Rectal smooth muscle tissue (tissue), 1 donor: ENCODE data around the gene ATAD1.

Experiments
- H3K27ac ChIP-seq: one replicate; pipeline ENCODE4 v1.7.0; 2013; ENCODE audit warnings: low read depth, low read length, inconsistent platforms
- H3K27me3 ChIP-seq: one replicate; pipeline ENCODE4 v1.7.0; 2013; ENCODE audit warnings: low read length; ENCODE audit not compliant: control insufficient read depth, insufficient read depth
- H3K36me3 ChIP-seq: one replicate; pipeline ENCODE4 v1.7.0; 2013; ENCODE audit warnings: low read length; ENCODE audit not compliant: control insufficient read depth, insufficient read depth
- H3K4me1 ChIP-seq: one replicate; pipeline ENCODE4 v1.7.0; 2013; ENCODE audit warnings: low read length; ENCODE audit not compliant: control insufficient read depth, insufficient read depth
- H3K4me3 ChIP-seq: one replicate; pipeline ENCODE4 v1.7.0; 2013; ENCODE audit warnings: low read length
- H3K9ac ChIP-seq: one replicate; pipeline ENCODE4 v1.7.0; 2013; ENCODE audit warnings: low read length

Gene ATAD1

DNA sequence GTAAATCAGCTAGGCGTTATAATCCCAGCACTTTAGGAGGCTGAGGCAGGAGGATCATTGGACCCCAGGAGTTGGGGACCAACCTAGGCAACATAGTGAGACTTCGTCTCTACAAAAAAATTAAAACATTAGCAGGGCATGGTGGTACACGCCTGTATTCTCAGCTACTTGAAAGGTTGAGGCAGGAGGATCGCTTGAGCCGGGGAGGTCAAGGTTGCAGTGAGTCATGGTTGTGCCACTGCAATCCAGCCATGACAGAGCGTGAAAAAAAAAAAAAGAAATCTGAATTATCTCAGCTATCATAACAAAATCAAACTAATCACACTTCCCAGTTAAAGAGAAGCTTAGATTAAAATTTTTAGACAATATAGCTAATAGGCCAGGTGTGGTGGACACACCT, 35.3 kb downstream of the ATAD1 start:
- H3K4me3 ChIP-seq, result no peak overlapping the region
- no peak overlapping the region for H3K27ac ChIP-seq
- H3K36me3 ChIP-seq, result no peaks in the 10 kb centered on the region
- H3K27me3 ChIP-seq, result no peaks in the 10 kb centered on the region
- H3K9ac ChIP-seq, result no peak overlapping the region
- no peaks in the 10 kb centered on the region for H3K4me1 ChIP-seq

DNA sequence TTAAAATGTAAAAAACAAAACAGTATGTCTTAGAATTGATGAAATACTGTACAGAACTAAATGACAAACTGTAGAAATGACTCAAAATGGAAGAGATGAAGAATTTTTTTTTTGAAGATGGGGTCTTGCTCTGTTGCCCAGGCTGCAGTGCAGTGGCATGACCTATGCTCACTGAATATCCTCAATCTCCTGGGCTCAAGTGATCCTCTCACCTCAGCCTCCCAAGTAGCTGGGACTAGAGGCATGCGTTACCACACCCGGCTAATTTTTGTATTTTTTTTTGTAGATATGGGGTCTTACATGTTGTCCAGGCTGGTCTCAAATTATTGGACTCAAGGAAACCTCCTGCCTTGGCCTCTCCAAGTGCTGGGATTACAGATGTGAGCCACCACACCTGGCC, 36.5 kb downstream of the ATAD1 start:
- no peak overlapping the region for H3K9ac ChIP-seq
- H3K27me3 ChIP-seq, result no peaks in the 10 kb centered on the region
- no peak overlapping the region for H3K4me3 ChIP-seq
- no peaks in the 10 kb centered on the region for H3K36me3 ChIP-seq
- no peaks in the 10 kb centered on the region for H3K4me1 ChIP-seq
- H3K27ac ChIP-seq, result no peak overlapping the region

GRCh38 chr10:87776328-87776727, 41.7 kb downstream of the ATAD1 start:
- H3K27me3 ChIP-seq, result no peaks in the 10 kb centered on the region
- H3K27ac ChIP-seq, result no peak overlapping the region
- H3K36me3 ChIP-seq, result no peaks in the 10 kb centered on the region
- H3K4me1 ChIP-seq, result no peaks in the 10 kb centered on the region
- H3K9ac ChIP-seq, result no peak overlapping the region
- H3K4me3 ChIP-seq, result no peak overlapping the region

- no peak overlapping the region for H3K9ac ChIP-seq
- no peak overlapping the region for H3K27ac ChIP-seq
These were observed 42.3 kb downstream of the ATAD1 start for GRCh38 chr10:87775766-87776165.

DNA sequence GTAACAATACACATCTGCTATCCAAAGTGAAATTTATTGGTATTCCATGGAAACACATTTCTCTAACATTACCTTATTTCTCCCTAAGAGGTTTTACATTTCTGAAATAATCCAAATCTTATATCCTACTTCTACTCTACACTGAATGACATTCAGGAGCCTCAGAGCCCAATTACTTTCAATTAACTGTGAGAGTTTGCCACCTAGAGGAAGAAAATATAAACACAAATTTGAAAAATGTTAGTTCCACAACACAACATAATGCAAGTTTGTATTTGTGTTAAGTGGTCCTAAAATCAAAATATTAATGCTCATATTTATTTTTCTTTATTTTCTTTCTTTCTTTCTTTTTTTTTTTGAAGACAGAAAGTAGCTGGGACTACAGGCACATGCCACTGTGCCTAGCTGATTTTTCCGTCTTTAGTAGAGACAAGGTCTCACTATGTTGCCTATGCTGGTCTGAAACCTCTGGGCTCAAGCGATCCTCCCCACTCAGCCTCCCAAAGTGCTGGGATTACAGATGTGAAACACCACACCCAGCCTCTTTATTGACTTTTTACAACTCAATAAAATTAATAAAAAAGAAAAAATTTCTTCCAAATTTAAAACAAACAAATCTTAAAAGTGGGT, 46.0 kb downstream of the ATAD1 start:
- no peaks in the 10 kb centered on the region for H3K4me1 ChIP-seq
- no peaks in the 10 kb centered on the region for H3K27me3 ChIP-seq
- H3K36me3 ChIP-seq, result no peaks in the 10 kb centered on the region
- no peak overlapping the region for H3K27ac ChIP-seq
- no peak overlapping the region for H3K9ac ChIP-seq
- H3K4me3 ChIP-seq, result no peak overlapping the region

More at GRCh38 chr10:87775766-87776165, 42.3 kb downstream of the ATAD1 start:
- Histone ChIP-seq H3K4me3 (no peak overlapping the region), H3K36me3 (no peaks in the 10 kb centered on the region), H3K27me3 (no peaks in the 10 kb centered on the region), H3K4me1 (no peaks in the 10 kb centered on the region)

DNA sequence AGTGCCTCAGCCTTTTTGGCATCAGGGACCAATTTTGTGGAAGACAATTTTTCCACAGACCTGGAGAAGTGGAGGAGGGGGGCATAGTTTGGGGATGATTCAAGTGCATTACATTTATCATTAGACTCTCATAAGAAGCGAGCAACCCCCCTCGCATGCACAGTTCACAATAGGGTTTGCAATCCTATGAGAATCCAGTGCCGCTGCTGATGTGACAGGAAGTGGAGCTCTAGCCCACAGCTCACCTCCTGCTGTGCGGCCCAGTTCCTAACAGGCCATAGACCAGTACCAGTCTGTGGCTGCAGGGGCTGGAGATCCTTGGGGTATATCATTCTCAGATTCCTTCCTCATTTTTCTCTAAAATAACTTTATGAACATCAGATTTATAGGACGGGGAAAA, 50.8 kb downstream of the ATAD1 start:
- no peaks in the 10 kb centered on the region for H3K4me1 ChIP-seq
- no peak overlapping the region for H3K9ac ChIP-seq
- H3K27ac ChIP-seq, result no peak overlapping the region
- no peaks in the 10 kb centered on the region for H3K36me3 ChIP-seq
- H3K4me3 ChIP-seq, result no peak overlapping the region
- no peaks in the 10 kb centered on the region for H3K27me3 ChIP-seq

- Histone ChIP-seq H3K27ac (no peak overlapping the region), H3K4me3 (no peak overlapping the region), H3K9ac (no peak overlapping the region), H3K36me3 (no peaks in the 10 kb centered on the region), H3K4me1 (no peaks in the 10 kb centered on the region), H3K27me3 (no peaks in the 10 kb centered on the region)
These were observed 52.2 kb downstream of the ATAD1 start for GRCh38 chr10:87765666-87766376.

- H3K4me1 ChIP-seq, result no peaks in the 10 kb centered on the region
- H3K36me3 ChIP-seq, result no peaks in the 10 kb centered on the region
- no peak overlapping the region for H3K27ac ChIP-seq
- H3K4me3 ChIP-seq, result no peak overlapping the region
- no peaks in the 10 kb centered on the region for H3K27me3 ChIP-seq
- no peak overlapping the region for H3K9ac ChIP-seq
These were observed 53.7 kb downstream of the ATAD1 start for GRCh38 chr10:87764072-87764934.

- H3K27ac ChIP-seq, result no peak overlapping the region
These were observed 54.8 kb downstream of the ATAD1 start for GRCh38 chr10:87763086-87763861.

DNA sequence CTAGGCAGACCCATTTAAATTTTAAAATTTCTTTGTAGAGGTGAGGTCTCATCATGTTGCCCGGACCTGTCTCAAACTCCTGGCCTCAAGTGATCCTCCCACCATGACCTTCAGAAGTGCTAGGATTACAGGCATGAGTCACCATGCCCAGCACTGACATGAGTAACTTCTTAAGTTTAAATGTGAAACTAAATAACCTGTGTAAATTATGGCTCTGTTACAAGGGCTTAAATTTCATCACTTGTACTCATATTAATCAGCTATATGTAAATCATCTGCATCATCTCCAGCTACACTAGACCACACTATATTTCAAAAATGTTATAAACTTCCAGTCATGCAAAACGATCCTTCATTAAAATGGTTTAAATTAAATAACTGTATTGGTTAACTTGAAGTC, 56.1 kb downstream of the ATAD1 start:
- Histone ChIP-seq H3K36me3 (no peaks in the 10 kb centered on the region), H3K9ac (no peak overlapping the region), H3K4me1 (no peaks in the 10 kb centered on the region), H3K27ac (no peak overlapping the region), H3K4me3 (no peak overlapping the region), H3K27me3 (no peaks in the 10 kb centered on the region)

More at GRCh38 chr10:87763086-87763861, 54.8 kb downstream of the ATAD1 start:
- H3K9ac ChIP-seq, result no peak overlapping the region
- no peaks in the 10 kb centered on the region for H3K27me3 ChIP-seq
- no peaks in the 10 kb centered on the region for H3K36me3 ChIP-seq
- no peak overlapping the region for H3K4me3 ChIP-seq
- H3K4me1 ChIP-seq, result no peaks in the 10 kb centered on the region

DNA sequence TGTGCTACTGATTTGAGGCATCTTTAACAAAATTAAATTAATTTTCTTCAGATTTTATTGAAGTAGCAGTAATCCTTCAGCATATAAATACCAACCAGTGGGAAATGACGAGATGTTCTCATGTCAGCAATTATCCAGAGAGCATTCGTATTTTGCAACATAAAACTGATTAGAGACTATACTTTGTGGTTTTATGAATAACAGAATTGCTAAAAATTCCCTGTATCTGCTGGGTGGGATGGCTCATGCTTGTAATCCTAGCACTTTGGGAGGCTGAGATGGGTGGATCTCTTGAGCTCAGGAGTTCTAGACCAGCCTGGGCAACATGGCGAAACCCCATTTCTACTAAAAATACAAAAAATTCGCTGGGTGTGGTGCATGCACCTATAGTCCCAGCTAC, 56.9 kb downstream of the ATAD1 start:
- H3K27ac ChIP-seq, result no peak overlapping the region
- no peaks in the 10 kb centered on the region for H3K36me3 ChIP-seq
- H3K4me1 ChIP-seq, result no peaks in the 10 kb centered on the region
- H3K27me3 ChIP-seq, result no peaks in the 10 kb centered on the region
- H3K9ac ChIP-seq, result no peak overlapping the region
- no peak overlapping the region for H3K4me3 ChIP-seq
